SH-SY5Y (cell line): ENCODE data around the gene ABI1.

Experiments
- GATA2 ChIP-seq: IDR thresholded peaks from 2 replicates; pipeline ENCODE4 v1.6.1; 2011; ENCODE audit warnings: mild to moderate bottlenecking, low read depth, low read length
- GATA3 ChIP-seq: IDR thresholded peaks from 2 replicates; pipeline ENCODE4 v1.6.1; 2011; ENCODE audit warnings: low read depth, mild to moderate bottlenecking, low read length, moderate library complexity

ABI1 gene

DNA sequence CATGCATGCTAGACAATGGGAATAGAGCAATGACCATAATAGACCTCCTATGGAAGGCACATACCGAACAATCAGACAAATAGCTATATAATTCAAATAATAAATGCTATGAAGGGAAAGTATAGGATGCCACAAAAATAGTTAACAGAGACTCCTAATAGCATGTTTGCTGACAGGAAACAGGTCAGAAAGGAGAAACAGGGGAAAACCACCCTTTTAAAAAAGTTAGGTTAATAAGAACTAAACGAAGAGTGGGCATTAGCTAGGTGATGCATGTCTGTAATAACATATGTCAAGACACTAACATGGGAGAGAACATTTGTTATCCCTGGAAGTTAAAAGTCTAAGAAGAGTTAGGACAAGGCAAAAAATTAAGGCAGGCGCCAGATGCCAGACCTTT is 58.9 kb downstream of the ABI1 start:
- TF ChIP-seq GATA2 = no peak
- TF ChIP-seq GATA3 = no peak

GRCh38 chr10:26801274-26801673 is 59.5 kb downstream of the ABI1 start:
- TF ChIP-seq GATA2 (no peak), GATA3 (no peak)

GRCh38 chr10:26800468-26800867 is 60.3 kb downstream of the ABI1 start:
- TF ChIP-seq GATA3 = no peak
- TF ChIP-seq GATA2 = no peak

GRCh38 chr10:26799342-26799741 is 61.4 kb downstream of the ABI1 start:
- TF ChIP-seq GATA3 (no peak), GATA2 (no peak)

- TF ChIP-seq GATA3 = no peak
- no peak for TF ChIP-seq GATA2
Measured at GRCh38 chr10:26798298-26798697, 62.5 kb downstream of the ABI1 start.

GRCh38 chr10:26797340-26797739 is 63.4 kb downstream of the ABI1 start:
- no peak for TF ChIP-seq GATA2
- TF ChIP-seq GATA3 = no peak

DNA sequence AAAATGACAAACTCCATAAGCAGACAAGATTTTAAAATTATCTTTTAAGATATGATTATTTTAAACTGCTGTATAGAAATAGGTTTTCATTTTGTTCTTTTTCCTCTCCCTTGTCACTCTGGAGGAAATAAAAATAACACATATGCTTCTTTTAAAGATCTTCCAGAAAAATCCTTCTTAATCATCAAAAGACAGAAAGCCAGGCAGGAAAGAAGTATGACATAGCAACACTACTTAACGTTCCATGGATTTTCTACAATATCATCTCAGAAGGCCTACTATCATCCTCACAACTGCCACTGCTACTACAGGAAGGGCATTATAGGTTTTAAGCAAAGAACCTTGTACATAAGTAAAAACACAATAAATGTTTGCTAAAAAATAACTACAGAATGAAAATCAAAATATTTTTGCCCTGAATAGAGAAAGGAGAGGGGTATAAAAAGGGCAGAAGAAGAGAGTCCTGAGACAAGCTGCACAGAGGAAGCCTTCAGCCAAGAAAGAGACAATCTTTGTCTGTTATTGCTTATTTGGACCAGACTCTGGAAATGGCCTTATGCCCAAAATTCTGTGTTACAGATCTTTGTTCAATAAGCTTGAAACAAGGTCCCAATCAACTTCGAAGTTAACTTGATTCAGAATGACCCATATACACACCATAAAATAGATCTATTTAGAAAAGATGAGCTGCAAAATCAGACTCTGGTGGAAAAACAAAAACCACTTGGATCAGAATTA is 67.8 kb downstream of the ABI1 start:
- no peak for TF ChIP-seq GATA3
- TF ChIP-seq GATA2 = no peak

- no peak for TF ChIP-seq GATA3
- TF ChIP-seq GATA2 = no peak
Measured at GRCh38 chr10:26790221-26790995, 70.3 kb downstream of the ABI1 start.

DNA sequence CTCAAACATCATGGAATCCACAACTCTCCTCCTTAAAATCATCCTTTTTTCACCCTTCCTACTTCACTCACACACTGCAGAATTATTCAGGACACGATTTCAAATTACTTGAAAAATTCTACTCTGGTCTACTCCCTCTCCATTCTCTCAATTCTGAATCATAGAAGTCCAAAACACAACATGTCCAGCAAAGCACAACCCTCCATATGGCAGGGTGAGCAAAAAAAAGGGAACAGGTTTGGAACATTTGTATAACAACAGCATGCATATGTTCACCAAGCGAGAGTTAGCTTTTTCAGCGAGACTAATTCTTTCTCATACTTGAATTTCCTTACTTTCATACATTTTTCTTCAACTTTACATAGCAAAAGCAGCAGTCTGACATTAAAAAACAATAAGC is 73.4 kb downstream of the ABI1 start:
- TF ChIP-seq GATA2 (no peak), GATA3 (no peak)

DNA sequence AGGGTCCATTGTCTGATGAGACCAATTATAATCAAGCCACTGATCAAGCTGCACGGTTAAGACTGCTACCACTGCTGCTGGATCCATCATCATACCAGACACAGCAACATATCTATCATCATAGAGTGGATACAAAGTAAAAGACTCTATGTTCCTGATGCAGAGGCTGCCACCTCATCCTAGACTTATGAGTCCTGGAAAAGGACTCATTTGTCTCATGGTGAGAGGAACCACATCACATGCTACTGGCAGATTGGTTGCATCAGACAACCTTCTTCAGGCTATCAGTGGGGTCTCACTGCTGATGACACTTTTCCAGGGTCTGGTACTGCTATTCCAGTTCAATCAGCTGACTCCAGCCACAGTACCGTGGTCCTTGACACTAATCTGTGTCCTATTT is 79.0 kb downstream of the ABI1 start:
- TF ChIP-seq GATA3 (no peak), GATA2 (no peak)

- TF ChIP-seq GATA2 (no peak), GATA3 (no peak)
Measured at GRCh38 chr10:26780793-26781601, 79.8 kb downstream of the ABI1 start.

- TF ChIP-seq GATA3 = no peak
- TF ChIP-seq GATA2 = no peak
Measured at GRCh38 chr10:26780106-26780792, 80.5 kb downstream of the ABI1 start.

- TF ChIP-seq GATA3 (no peak), GATA2 (no peak)
Measured at GRCh38 chr10:26779176-26779860, 81.4 kb downstream of the ABI1 start.
